Astrocyte of the cerebellum (primary cell): ENCODE data around the gene FAM118A.
A peak's percentile ranks its signal among the peaks of the same experiment; 100 is the strongest.

Experiments used
- DNase-seq: peaks from one replicate; pipeline ENCODE4 v3.0.0-alpha.2; 2011; ENCODE audit warnings: low read depth
- H3K4me3 ChIP-seq: 2 replicates; pipeline ENCODE4 v1.5.1; 2011; ENCODE audit warnings: mild to moderate bottlenecking, low read depth, low read length, moderate library complexity
- CTCF ChIP-seq: IDR thresholded peaks from 2 replicates; pipeline ENCODE4 v1.5.1; 2012; ENCODE audit warnings: low read length, low read depth, moderate library complexity, mild to moderate bottlenecking; ENCODE audit errors: missing control alignments
- in situ Hi-C: cut with HindIII; loops from 2 replicates; pipeline ENCODE4 v1.10.0; 2017; ENCODE audit warnings: low sequenced_read_pairs

The FAM118A gene

GRCh38 chr22:45330548-45330947 is 20.8 kb downstream of the FAM118A start:
- no peak overlapping the region for H3K4me3 ChIP-seq
- no peak for TF ChIP-seq CTCF
- in situ Hi-C loops = loop anchor here (5.0 kb wide), 1 partner anchor 58 kb away; no protein-coding TSS in a partner anchor
- DNase-seq = no peak

GRCh38 chr22:45331486-45331885 is 21.8 kb downstream of the FAM118A start:
- no peak overlapping the region for H3K4me3 ChIP-seq
- TF ChIP-seq CTCF = no peak
- DNase-seq = no peak
- in situ Hi-C loops = loop anchor here (5.0 kb wide), 1 partner anchor 59 kb away; no protein-coding TSS in a partner anchor

- in situ Hi-C loops = loop anchor here (5.0 kb wide), 1 partner anchor 60 kb away; no protein-coding TSS in a partner anchor
- DNase-seq = no peak
- no peak for TF ChIP-seq CTCF
- H3K4me3 ChIP-seq = no peak overlapping the region
Observed at GRCh38 chr22:45332001-45332400, 22.3 kb downstream of the FAM118A start.

GRCh38 chr22:45334068-45334467 is 24.3 kb downstream of the FAM118A start:
- TF ChIP-seq CTCF = no peak
- in situ Hi-C loops = loop anchor here (5.0 kb wide), 1 partner anchor 62 kb away; no protein-coding TSS in a partner anchor
- DNase-seq = no peak
- H3K4me3 ChIP-seq = no peak overlapping the region

- no peak for TF ChIP-seq CTCF
- no peak overlapping the region for H3K4me3 ChIP-seq
- in situ Hi-C loops = loop anchor here (5.0 kb wide), 1 partner anchor 62 kb away; no protein-coding TSS in a partner anchor
- DNase-seq = no peak
Observed at GRCh38 chr22:45334528-45334927, 24.8 kb downstream of the FAM118A start.

GRCh38 chr22:45335021-45335818 is 25.5 kb downstream of the FAM118A start:
- no peak for DNase-seq
- in situ Hi-C loops = no loop called here
- TF ChIP-seq CTCF = peak; percentile 18
- H3K4me3 ChIP-seq = no peak overlapping the region
